HG02938 (cell line): Measurements from ENCODE around the gene ACCS.

Experiments
- ATAC-seq: cut with Tn5 transposase; IDR thresholded peaks from one replicate; pipeline ENCODE4 v1.9.1; 2021; ENCODE audit warnings: mild to moderate bottlenecking, moderate library complexity; ENCODE audit not compliant: unreplicated experiment

ACCS gene

DNA sequence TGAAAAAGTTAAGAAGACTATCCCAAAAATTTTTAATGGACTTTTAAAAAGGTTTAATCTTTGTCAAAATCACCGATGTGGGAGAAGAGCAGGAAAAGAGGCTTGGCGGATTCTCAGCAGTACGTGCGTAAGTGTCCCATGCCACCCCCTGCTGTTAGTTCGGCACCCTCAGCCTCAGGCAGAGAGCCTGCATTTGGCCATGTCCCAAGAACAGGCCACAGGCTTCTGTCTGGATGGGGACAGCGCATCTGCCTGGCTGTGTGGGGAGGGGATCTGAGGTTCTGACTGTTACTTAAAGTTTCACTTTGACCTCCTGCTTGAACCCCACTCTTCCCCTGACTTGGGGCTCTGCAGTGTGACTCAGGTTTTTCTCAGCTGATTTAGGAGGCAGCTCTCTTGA is 64.7 kb downstream of the ACCS start:
- no peak for ATAC-seq

DNA sequence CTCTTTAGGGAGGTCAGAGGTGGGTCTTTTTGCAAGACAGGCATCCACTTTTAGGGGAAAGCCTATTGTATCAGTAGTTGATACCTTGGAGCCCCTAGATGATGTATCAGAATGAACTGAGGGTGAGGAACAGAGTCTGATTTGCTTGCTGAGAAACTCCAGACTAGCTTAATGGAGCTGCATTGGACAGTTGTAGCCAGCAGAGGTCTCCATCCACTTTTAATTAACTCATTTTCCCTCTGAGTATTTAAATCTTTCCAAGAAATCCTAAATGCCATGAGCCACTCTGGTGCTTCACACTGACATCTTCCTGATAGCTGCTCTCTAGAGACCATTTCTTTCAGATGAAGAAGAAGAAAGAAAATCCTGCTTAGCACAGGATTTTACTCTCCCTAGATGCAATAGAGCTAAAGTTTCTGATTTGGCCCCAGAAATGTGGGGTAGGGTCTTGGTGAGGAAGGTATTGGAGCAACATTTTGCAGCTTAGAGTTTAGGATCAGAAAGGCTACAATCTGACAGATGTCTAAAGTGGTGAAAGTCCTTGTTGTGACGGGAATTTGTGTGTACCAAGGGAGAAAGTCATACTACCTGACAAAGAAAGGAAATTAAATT is 67.4 kb downstream of the ACCS start:
- ATAC-seq = no peak
